22Rv1 (cell line): Measurements from ENCODE around the gene CTBP2.

Experiments used
- CTCF ChIP-seq: fragments of 450-650 bp; IDR thresholded peaks from 2 replicates; pipeline ENCODE4 v1.5.1; 2017; ENCODE audit warnings: mild to moderate bottlenecking
- ZFX ChIP-seq: fragments of 450-650 bp; IDR thresholded peaks from 2 replicates; pipeline ENCODE4 v1.6.1; 2017; ENCODE audit warnings: antibody characterized with exemption, borderline replicate concordance

- TF ChIP-seq CTCF (no peak), ZFX (no peak)
Measured at GRCh38 chr10:125026974-125027735, 133.2 kb downstream of the CTBP2 start.
